Activated CD4-positive, CD25-positive, alpha-beta regulatory T cell treated with anti-CD3 and anti-CD28 coated beads, Interleukin-2, amount 50 U/mL, for 16 hours (primary cell): ENCODE measurements around the gene AGXT2.

Experiments used
- DNase-seq: peaks from one replicate; pipeline ENCODE4 v3.0.0-alpha.2; 2020; ENCODE audit warnings: low read depth, low spot score

AGXT2 gene

DNA sequence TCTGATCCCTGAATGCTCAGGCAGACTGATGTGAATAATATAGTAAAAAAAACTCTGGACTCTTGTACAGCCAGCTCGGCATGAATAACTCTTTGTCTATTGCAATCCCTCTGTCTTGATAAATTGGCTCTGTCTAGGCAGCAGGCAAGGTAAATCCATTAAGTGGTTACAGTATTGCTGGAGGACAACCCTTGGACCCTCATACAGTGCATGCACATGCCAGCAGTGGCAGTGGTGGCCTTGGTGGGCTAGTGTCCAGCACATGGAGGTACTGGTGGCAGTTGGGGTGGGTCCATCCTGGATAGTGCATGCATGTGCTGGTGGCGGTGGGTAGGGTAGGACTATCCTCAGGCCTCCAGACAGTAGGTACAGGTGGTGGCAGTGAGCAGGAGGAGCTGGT is 79.5 kb downstream of the AGXT2 start:
- no peak for DNase-seq

DNA sequence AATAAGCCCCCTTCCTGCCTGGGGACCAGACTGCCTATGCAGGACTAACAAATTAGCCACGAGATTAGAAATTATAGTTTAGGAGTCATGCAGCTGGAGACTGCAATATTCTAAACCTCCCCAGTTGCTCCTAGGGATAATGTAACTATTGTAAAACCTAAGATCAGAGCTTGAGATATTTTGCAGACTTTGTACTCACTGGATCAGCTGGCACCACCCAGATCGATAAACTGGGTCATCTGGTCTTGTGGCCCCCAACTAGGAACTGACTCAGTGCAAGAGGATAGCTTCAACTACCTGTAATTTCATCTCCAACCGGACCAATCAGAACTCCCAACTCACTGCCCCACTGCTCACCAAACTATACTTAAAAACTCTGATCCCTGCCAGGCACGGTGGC is 80.2 kb downstream of the AGXT2 start:
- no peak for DNase-seq

DNA sequence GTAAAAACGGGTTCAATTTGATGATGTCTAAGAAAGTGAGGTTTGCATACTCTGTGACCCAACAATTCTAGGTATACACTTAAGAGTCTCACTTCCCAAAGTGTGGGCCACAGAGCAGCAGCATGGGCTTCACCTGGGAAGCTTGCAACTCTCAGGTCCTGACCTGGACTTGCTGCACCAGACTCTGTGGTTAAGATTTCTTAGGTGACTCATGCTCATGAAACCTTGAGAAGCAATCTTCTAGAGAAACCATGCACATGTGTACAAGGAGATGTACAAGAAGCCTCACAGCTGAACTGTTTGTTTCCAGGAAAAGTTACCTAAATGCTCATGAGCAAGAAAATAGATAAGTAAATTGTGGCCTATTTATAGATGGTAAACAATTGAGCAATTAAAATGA is 88.4 kb downstream of the AGXT2 start:
- DNase-seq: no peak

DNA sequence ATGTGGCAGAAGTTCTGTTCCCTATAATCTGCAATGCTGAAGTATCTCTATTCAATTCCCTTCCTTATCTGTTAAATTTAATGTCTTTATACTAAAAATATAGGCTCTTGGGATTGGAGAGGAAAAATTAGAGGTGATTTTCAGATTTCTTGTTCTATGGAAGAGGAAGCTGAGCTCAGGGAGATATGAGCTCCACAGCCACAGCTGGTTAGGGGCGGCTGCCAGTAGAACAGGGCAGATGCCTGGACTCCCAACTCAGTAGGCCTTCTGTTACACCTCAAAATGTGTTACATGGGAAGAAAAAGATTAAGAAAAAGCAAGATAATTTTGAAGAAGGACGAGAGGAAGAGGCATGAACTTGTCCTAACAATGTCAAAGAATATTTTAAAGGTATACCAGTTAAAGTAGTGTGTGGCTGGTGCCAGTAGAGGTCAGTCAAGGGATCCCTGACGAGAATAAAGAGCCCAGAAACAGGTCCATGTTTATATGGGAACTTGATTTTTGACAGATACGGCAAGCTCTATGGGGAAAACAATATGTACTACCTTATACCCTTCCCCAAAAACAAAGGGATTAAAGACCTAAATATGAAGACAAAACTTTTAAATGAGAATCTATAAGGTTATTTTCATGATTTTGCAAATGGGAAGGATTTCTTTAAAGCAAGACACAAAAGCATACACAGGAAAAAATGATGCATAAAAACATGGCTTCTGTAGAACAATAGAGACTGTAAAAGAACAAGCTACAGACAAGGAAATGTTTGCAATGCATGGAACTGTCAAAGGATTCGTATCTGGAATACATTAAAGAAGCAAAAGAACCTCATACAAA is 89.7 kb downstream of the AGXT2 start:
- no peak for DNase-seq

DNA sequence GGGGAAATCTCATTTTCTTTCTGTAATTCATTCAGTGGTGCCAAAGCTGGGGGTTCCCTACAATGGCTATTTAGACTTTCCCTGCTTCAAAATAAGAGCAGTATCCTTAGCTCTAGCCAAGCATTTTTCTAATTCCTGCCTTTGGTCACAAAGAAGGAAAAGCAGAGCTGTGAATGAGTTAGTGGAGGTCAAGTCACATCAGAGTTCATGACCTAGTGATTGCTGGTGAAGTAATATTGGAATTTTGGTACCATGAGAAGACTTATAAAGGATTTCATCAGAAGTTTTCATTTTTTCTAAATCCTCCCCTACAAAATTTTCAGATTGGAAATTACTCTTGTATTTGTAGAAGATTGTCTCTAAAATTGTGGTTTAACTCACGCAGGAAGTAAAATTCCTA is 90.4 kb downstream of the AGXT2 start:
- DNase-seq: no peak
